Upper lobe of right lung (tissue), 1 donor: ENCODE data around the gene TIMM17A. TPM values are rescaled to one million over a fixed set of nuclear protein-coding genes. Genes with fewer than 3 reads are reported as not detected.
A peak's percentile ranks its signal among the peaks of the same experiment; 100 is the strongest.

Experiments
- ATAC-seq: fragments of 200-7000 bp; cut with Tn5 transposase; one replicate; pipeline ENCODE4 v1.9.1; 2020; ENCODE audit warnings: mild to moderate bottlenecking, moderate library complexity
- DNase-seq: peaks from one replicate; pipeline ENCODE4 v3.0.0-alpha.2; 2020
- H3K27ac ChIP-seq: fragments of 200-600 bp; one replicate; pipeline ENCODE4 v1.8.0; 2022
- H3K27me3 ChIP-seq: fragments of 200-600 bp; one replicate; pipeline ENCODE4 v1.8.0; 2022; ENCODE audit warnings: mild to moderate bottlenecking
- H3K36me3 ChIP-seq: fragments of 200-600 bp; one replicate; pipeline ENCODE4 v1.8.0; 2022
- H3K4me1 ChIP-seq: fragments of 200-600 bp; one replicate; pipeline ENCODE4 v1.8.0; 2022
- H3K4me3 ChIP-seq: fragments of 200-600 bp; one replicate; pipeline ENCODE4 v1.8.0; 2022; ENCODE audit warnings: mild to moderate bottlenecking
- H3K9me3 ChIP-seq: fragments of 200-600 bp; one replicate; pipeline ENCODE4 v1.8.0; 2022
- intact Hi-C: fragments of 100-400 bp; cut with DNase I; formaldehyde crosslinking; loops from one replicate; pipeline ENCODE4 v1.11.0; 2022
- total RNA-seq: library from RNA; stranded (reverse); fragmentation: NEBNext Ultra II Directional; extraction: Animal tissue kit (Norgen Biotek cat#: 25700); gene quantifications from one replicate; pipeline ENCODE4 v1.2.1, GENCODE V29; 2021
- TF ChIP-seq, protein P1 (sequence below): fragments of 200-600 bp; IDR thresholded peaks from one replicate; pipeline ENCODE4 v1.8.0; 2022; ENCODE audit warnings: antibody characterized with exemption
- donor health status: DM: no; HTN: yes; CAD: no; lungs with severe emphysema.

TIMM17A gene
- total RNA-seq, 1 donor from 2014 or later: 33.9 TPM

DNA sequence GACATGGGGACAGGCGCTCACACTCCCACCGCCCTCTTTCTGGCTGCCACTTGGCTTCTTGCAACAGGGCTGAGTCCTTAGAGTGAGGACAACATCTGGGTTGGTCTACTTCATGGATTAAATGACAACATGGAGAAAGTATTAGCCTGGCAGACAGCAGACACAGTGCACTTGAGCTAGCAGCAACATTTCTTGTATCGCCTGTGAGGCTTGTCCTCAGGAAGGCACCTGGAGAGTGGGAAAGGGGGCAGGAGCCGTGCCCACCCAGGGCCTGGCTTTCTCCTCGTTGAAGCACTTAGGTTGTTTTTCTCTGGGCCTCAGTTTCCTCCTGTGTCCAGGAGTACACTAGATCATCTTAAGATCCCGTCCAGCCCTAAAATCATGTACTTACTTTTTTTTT is 58.8 kb downstream of the TIMM17A start:
- Histone ChIP-seq H3K4me1 (no peaks in the 10 kb centered on the region), H3K9me3 (no peaks in the 10 kb centered on the region), H3K36me3 (peaks cover 19% of the 10 kb centered on the region), H3K4me3 (peak overlapping the region; percentile 53), H3K27ac (no peak overlapping the region), H3K27me3 (no peaks in the 10 kb centered on the region)
- TF ChIP-seq, protein P1, sequence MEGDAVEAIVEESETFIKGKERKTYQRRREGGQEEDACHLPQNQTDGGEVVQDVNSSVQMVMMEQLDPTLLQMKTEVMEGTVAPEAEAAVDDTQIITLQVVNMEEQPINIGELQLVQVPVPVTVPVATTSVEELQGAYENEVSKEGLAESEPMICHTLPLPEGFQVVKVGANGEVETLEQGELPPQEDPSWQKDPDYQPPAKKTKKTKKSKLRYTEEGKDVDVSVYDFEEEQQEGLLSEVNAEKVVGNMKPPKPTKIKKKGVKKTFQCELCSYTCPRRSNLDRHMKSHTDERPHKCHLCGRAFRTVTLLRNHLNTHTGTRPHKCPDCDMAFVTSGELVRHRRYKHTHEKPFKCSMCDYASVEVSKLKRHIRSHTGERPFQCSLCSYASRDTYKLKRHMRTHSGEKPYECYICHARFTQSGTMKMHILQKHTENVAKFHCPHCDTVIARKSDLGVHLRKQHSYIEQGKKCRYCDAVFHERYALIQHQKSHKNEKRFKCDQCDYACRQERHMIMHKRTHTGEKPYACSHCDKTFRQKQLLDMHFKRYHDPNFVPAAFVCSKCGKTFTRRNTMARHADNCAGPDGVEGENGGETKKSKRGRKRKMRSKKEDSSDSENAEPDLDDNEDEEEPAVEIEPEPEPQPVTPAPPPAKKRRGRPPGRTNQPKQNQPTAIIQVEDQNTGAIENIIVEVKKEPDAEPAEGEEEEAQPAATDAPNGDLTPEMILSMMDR: no peak
- ATAC-seq (no peak), DNase-seq (no peak)
- intact Hi-C loops: loop anchor here (5.0 kb wide), 1 partner anchor 118 kb away; no protein-coding TSS in a partner anchor

DNA sequence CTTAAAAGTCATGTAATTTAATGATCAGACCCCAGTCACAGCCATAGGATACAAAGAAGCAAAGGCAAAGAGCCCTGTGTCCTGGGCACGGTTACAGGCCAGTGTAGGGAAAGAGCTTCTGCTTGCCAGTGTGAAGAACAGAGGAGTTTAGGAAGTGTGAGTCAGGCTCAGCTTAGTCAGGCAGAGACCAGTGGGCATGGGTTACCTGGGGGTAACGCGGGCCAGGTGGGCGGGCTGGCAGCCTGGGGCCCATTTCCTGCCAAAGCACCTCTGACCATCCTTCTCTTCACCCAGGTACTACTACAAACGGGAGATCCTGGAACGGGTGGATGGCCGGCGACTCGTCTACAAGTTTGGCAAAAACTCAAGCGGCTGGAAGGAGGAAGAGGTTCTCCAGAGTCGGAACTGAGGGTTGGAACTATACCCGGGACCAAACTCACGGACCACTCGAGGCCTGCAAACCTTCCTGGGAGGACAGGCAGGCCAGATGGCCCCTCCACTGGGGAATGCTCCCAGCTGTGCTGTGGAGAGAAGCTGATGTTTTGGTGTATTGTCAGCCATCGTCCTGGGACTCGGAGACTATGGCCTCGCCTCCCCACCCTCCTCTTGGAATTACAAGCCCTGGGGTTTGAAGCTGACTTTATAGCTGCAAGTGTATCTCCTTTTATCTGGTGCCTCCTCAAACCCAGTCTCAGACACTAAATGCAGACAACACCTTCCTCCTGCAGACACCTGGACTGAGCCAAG is 59.8 kb downstream of the TIMM17A start:
- DNase-seq: no peak

DNA sequence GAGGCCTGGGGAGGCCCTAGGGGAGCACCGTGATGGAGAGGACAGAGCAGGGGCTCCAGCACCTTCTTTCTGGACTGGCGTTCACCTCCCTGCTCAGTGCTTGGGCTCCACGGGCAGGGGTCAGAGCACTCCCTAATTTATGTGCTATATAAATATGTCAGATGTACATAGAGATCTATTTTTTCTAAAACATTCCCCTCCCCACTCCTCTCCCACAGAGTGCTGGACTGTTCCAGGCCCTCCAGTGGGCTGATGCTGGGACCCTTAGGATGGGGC is 60.3 kb downstream of the TIMM17A start:
- intact Hi-C loops: no loop called here
- H3K4me3 ChIP-seq: no peak overlapping the region
- H3K27me3 ChIP-seq: no peaks in the 10 kb centered on the region
- TF ChIP-seq, protein P1: no peak
- H3K36me3 ChIP-seq: peaks cover 19% of the 10 kb centered on the region
- no peak overlapping the region for H3K27ac ChIP-seq
- no peaks in the 10 kb centered on the region for H3K9me3 ChIP-seq
- H3K4me1 ChIP-seq: no peaks in the 10 kb centered on the region
- DNase-seq: no peak
- no peak for ATAC-seq

More for the DNA sequence above, 59.8 kb downstream of the TIMM17A start:
- Histone ChIP-seq H3K4me1 (no peaks in the 10 kb centered on the region), H3K36me3 (peaks cover 19% of the 10 kb centered on the region), H3K4me3 (no peak overlapping the region), H3K27me3 (no peaks in the 10 kb centered on the region), H3K9me3 (no peaks in the 10 kb centered on the region), H3K27ac (no peak overlapping the region)
- intact Hi-C loops: loop anchor here (5.0 kb wide), 1 partner anchor 117 kb away; no protein-coding TSS in a partner anchor
- TF ChIP-seq, protein P1: no peak
- no peak for ATAC-seq

DNA sequence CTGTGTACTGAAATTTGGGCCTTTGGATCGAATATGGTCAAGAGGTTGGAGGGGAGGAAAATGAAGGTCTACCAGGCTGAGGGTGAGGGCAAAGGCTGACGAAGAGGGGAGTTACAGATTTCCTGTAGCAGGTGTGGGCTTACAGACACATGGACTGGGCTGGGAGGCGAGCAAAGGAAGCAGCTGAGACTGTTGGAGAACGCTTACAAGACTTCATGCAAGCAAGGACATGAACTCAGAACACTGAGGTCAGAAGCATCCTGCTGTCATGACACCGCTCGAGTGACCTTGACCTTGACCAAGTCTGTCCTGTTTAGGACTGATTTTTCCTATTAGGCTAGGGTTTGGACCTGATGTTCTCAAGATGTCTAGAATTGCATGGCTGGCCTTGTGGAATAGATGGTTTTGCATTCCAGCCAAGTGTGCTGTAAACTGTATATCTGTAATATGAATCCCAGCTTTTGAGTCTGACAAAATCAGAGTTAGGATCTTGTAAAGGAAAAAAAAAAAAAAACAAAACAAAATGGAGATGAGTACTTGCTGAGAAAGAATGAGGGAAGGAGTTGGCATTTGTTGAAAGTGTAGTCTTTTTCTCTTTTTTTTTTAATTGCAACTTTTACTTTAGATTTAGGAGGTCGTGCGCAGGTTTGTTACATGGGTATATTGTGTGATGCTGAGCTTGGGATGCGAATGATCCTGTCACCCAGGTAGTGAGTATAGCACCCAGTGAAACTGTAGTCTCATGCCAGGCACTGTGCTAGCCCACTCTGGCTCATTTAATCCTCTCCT is 60.9 kb downstream of the TIMM17A start:
- Histone ChIP-seq H3K27me3 (no peaks in the 10 kb centered on the region), H3K27ac (no peak overlapping the region), H3K4me3 (no peak overlapping the region), H3K36me3 (peaks cover 19% of the 10 kb centered on the region), H3K9me3 (no peaks in the 10 kb centered on the region), H3K4me1 (no peaks in the 10 kb centered on the region)
- intact Hi-C loops: no loop called here
- ATAC-seq (no peak), DNase-seq (no peak)
- TF ChIP-seq, protein P1: no peak

DNA sequence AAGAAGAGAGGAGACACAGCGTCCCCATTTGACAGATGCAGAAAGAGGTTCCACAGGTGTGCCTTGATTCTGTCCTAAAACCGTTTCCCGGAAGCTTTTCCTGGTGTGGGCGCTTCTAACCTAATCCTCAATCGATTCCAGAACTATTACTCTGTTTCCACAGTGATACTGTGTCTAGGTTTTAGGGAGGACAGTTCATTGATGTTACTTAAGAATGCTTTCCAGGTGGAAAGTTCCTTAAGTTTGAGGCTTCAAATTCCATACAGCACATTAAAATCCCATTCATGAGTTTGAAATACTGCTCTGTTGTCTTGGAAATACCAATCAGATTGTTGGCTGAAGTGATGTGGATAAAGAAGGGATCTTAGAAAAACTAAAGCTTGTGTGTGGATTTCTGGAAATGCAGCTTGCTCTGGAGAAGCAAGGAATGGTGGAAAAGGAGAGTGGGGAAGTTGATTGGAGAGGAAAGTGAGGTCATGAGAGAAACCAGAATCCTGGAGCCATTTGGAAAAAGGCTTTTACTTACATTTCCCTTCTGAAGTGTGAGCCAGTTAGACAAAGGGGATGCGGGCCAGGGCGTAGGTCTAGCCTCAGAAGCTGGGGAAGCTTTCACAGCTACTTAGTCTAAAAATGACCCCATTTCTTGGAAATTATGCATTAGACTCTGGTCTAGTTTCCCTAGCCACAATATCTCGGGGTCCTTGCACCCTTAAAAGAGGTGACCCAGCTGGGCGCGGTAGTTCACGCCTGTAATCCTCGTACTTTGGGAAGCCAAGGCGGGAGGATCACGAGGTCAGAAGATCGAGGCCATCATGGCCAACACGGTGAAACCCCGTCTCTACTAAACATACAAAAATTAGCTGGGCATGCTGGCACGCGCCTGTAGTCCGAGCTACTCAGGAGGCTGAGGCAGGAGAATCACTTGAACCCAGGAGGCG is 61.8 kb downstream of the TIMM17A start:
- no peaks in the 10 kb centered on the region for H3K27me3 ChIP-seq
- TF ChIP-seq, protein P1: no peak
- no peak overlapping the region for H3K4me3 ChIP-seq
- peaks cover 19% of the 10 kb centered on the region for H3K36me3 ChIP-seq
- no peaks in the 10 kb centered on the region for H3K9me3 ChIP-seq
- ATAC-seq (no peak), DNase-seq (no peak)
- no peaks in the 10 kb centered on the region for H3K4me1 ChIP-seq
- peak overlapping the region; percentile 9 for H3K27ac ChIP-seq
- intact Hi-C loops: no loop called here
